Measurements from ENCODE around the gene SMAD6. TPM values are rescaled to one million over a fixed set of nuclear protein-coding genes. Genes with fewer than 3 reads are reported as not detected.
A peak's percentile ranks its signal among the peaks of the same experiment; 100 is the strongest.

The SMAD6 gene
- total RNA-seq, 2 donors from 2014 or later: 190 to 213 TPM

- H3K4me1 Mint-ChIP-seq: peaks cover 49% of the 10 kb centered on the region
- Histone ChIP-seq H3K27me3 (ENCODE audit: control insufficient read depth, insufficient read depth, low read length, poor library complexity, severe bottlenecking) (no peaks in the 10 kb centered on the region), H3K4me3 (ENCODE audit: low read length) (no peak overlapping the region), H3K9ac (ENCODE audit: extremely low read depth, low read length, poor library complexity, severe bottlenecking) (no peak overlapping the region), H3K9me3 (ENCODE audit: control insufficient read depth, low read length) (peaks cover 6% of the 10 kb centered on the region), H3K36me3 (ENCODE audit: control insufficient read depth, insufficient read depth, low read length) (no peaks in the 10 kb centered on the region), H3K27ac (ENCODE audit: low read depth, low read length) (peak overlapping the region; percentile 66), H3K4me1 (ENCODE audit: control insufficient read depth, insufficient read depth, low read length) (peaks cover 9% of the 10 kb centered on the region)
- H3K9me3 Mint-ChIP-seq: no peaks in the 10 kb centered on the region
- H3K27ac Mint-ChIP-seq: peak overlapping the region; percentile 56
- H3K36me3 Mint-ChIP-seq (ENCODE audit: low read depth): no peaks in the 10 kb centered on the region
- WGBS, 2 experiments (ENCODE audit: insufficient coverage in 1 of 2, insufficient read length in 1 of 2): 56 to 58% methylated on average over 14 to 27 of the region's 27 CpGs
- TF ChIP-seq CTCF (conservative IDR thresholded peaks at IDR 0.05): no peak
- DNase-seq: peak; percentile 98
- no peak overlapping the region for H3K4me3 Mint-ChIP-seq
- H3K27me3 Mint-ChIP-seq (ENCODE audit: insufficient read depth): no peaks in the 10 kb centered on the region
Measured at GRCh38 chr15:66673410-66674322, 28.4 kb upstream of the SMAD6 start.

- Histone ChIP-seq H3K27me3 (ENCODE audit: control insufficient read depth, insufficient read depth, low read length, poor library complexity, severe bottlenecking) (no peaks in the 10 kb centered on the region), H3K36me3 (ENCODE audit: control insufficient read depth, insufficient read depth, low read length) (no peaks in the 10 kb centered on the region), H3K4me1 (ENCODE audit: control insufficient read depth, insufficient read depth, low read length) (peaks cover 15% of the 10 kb centered on the region), H3K4me3 (ENCODE audit: low read length) (no peak overlapping the region), H3K27ac (ENCODE audit: low read depth, low read length) (no peak overlapping the region), H3K9ac (ENCODE audit: extremely low read depth, low read length, poor library complexity, severe bottlenecking) (no peak overlapping the region), H3K9me3 (ENCODE audit: control insufficient read depth, low read length) (peaks cover 6% of the 10 kb centered on the region)
- no peak overlapping the region for H3K27ac Mint-ChIP-seq
- H3K27me3 Mint-ChIP-seq (ENCODE audit: insufficient read depth): no peaks in the 10 kb centered on the region
- no peak for TF ChIP-seq CTCF (conservative IDR thresholded peaks at IDR 0.05)
- peaks cover 54% of the 10 kb centered on the region for H3K4me1 Mint-ChIP-seq
- H3K4me3 Mint-ChIP-seq: no peak overlapping the region
- no peak for DNase-seq
- 76 to 80% methylated on average over 3 to 4 of the region's 4 CpGs for WGBS, 2 experiments (ENCODE audit: insufficient coverage in 1 of 2, insufficient read length in 1 of 2)
- H3K36me3 Mint-ChIP-seq (ENCODE audit: low read depth): no peaks in the 10 kb centered on the region
- no peaks in the 10 kb centered on the region for H3K9me3 Mint-ChIP-seq
Measured at GRCh38 chr15:66674756-66675155, 27.3 kb upstream of the SMAD6 start.

DNA sequence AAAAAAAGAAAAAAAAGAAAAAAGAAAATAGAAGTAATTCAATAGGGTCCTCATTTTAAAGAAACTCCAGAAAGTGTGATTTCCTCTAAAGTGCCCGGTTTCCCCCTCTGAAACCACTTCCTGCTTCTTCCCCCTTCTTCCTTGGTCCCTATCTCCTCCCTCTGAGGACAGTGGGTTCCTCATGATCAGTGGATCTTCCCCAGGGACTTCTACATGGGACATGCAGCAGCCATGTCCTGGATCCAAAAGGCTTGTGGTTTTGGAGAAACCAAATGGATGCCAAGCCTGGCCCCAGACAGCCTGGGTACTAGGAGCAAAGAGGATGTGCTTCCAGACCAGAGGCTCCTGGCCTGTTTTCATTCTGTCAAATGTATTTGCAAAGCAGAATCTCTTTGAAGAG is 26.6 kb upstream of the SMAD6 start:
- peak overlapping the region; percentile 17 for H3K27ac Mint-ChIP-seq
- H3K36me3 Mint-ChIP-seq (ENCODE audit: low read depth): no peaks in the 10 kb centered on the region
- Histone ChIP-seq H3K4me3 (ENCODE audit: low read length) (no peak overlapping the region), H3K27me3 (ENCODE audit: control insufficient read depth, insufficient read depth, low read length, poor library complexity, severe bottlenecking) (no peaks in the 10 kb centered on the region), H3K4me1 (ENCODE audit: control insufficient read depth, insufficient read depth, low read length) (peaks cover 19% of the 10 kb centered on the region), H3K27ac (ENCODE audit: low read depth, low read length) (no peak overlapping the region), H3K36me3 (ENCODE audit: control insufficient read depth, insufficient read depth, low read length) (no peaks in the 10 kb centered on the region), H3K9ac (ENCODE audit: extremely low read depth, low read length, poor library complexity, severe bottlenecking) (no peak overlapping the region), H3K9me3 (ENCODE audit: control insufficient read depth, low read length) (peaks cover 6% of the 10 kb centered on the region)
- no peaks in the 10 kb centered on the region for H3K27me3 Mint-ChIP-seq (ENCODE audit: insufficient read depth)
- H3K9me3 Mint-ChIP-seq: no peaks in the 10 kb centered on the region
- WGBS, 2 experiments (ENCODE audit: insufficient coverage in 1 of 2, insufficient read length in 1 of 2): 89 to 100% methylated on average over 1 of the region's 1 CpG
- DNase-seq: no peak
- H3K4me3 Mint-ChIP-seq: no peak overlapping the region
- H3K4me1 Mint-ChIP-seq: peaks cover 55% of the 10 kb centered on the region
- TF ChIP-seq CTCF (conservative IDR thresholded peaks at IDR 0.05): no peak
